ENCODE results near the gene GBE1. TPM values are rescaled to one million over a fixed set of nuclear protein-coding genes. Genes with fewer than 3 reads are reported as not detected.

GBE1 gene
- total and polyA plus RNA-seq, 9 of the 15 experiments (the other 6 are each of a cell fraction or from before 2014, with no cell fraction given) = 7.9 to 25.6 (median 13.1) TPM

DNA sequence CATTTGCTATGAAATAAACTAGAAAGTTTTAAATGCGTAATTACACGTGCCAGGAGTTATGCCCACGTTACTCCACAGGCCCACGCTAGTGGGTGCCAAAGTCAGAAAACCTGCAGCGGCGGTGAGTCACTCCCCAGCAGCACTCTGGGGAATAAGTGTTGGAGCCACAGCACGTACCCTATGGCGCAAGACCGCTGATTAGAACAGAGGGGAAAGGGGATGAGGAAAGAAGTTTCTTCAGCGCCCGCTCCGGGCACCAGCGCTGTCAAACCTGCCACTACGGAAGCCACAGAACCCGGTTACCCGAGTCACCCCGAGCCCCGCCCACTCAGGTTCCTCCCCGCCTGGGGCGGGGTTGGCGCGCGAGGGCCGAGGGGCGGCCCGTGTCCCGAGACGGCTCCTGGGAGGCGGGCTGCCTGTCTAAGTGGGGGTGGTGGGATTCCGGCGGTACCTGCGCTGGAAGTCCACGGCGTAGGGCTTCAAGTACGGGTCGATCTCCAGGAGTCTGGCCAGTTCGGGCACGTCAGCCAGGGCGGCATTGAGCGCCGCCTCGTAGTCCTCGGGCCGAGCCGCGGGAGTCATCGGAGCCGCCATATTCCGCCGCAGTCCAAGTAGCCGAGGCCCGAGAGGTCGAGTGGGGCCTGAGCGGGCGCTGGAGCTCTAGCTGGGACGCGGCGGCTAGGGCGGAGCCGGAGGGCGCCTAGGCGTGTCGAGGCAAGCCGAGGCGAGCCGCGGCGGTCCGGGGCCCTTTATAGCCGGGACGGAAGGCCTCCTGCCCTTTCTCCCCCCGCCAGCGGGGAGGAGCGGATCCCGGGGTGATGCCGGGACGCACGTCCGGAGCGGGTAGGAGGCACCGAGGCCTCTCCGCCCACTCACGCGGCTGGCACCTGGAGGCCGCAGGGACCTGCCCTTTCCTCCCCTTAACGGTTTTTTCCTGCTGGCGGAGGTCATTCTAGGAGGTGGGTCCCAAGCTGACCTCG, at the start of gene GBE1 (continued):
- TF ChIP-seq, protein P1, sequence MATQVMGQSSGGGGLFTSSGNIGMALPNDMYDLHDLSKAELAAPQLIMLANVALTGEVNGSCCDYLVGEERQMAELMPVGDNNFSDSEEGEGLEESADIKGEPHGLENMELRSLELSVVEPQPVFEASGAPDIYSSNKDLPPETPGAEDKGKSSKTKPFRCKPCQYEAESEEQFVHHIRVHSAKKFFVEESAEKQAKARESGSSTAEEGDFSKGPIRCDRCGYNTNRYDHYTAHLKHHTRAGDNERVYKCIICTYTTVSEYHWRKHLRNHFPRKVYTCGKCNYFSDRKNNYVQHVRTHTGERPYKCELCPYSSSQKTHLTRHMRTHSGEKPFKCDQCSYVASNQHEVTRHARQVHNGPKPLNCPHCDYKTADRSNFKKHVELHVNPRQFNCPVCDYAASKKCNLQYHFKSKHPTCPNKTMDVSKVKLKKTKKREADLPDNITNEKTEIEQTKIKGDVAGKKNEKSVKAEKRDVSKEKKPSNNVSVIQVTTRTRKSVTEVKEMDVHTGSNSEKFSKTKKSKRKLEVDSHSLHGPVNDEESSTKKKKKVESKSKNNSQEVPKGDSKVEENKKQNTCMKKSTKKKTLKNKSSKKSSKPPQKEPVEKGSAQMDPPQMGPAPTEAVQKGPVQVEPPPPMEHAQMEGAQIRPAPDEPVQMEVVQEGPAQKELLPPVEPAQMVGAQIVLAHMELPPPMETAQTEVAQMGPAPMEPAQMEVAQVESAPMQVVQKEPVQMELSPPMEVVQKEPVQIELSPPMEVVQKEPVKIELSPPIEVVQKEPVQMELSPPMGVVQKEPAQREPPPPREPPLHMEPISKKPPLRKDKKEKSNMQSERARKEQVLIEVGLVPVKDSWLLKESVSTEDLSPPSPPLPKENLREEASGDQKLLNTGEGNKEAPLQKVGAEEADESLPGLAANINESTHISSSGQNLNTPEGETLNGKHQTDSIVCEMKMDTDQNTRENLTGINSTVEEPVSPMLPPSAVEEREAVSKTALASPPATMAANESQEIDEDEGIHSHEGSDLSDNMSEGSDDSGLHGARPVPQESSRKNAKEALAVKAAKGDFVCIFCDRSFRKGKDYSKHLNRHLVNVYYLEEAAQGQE (IDR thresholded peaks at IDR 0.05; ENCODE audit: borderline replicate concordance) = peak; percentile 84
- TF ChIP-seq, protein P1 (CRISPR knock-in tag; IDR thresholded peaks at IDR 0.05; ENCODE audit: low read depth) = no peak
- TF ChIP-seq NFE2 (IDR thresholded peaks at IDR 0.05; ENCODE audit: low read depth) (no peak), ZNF3 (CRISPR knock-in tag; IDR thresholded peaks at IDR 0.05) (no peak), RBM15 (IDR thresholded peaks at IDR 0.05; ENCODE audit: insufficient read depth, low read length) (no peak), ZNF717 (CRISPR knock-in tag; IDR thresholded peaks at IDR 0.05) (no peak), ZKSCAN3 (CRISPR knock-in tag; IDR thresholded peaks at IDR 0.05) (no peak), TAF9B (IDR thresholded peaks at IDR 0.05; ENCODE audit: partially characterized antibody) (peak; percentile 83), HNRNPUL1 (IDR thresholded peaks at IDR 0.05; ENCODE audit: low read length) (no peak)
- TF ChIP-seq, protein P2, sequence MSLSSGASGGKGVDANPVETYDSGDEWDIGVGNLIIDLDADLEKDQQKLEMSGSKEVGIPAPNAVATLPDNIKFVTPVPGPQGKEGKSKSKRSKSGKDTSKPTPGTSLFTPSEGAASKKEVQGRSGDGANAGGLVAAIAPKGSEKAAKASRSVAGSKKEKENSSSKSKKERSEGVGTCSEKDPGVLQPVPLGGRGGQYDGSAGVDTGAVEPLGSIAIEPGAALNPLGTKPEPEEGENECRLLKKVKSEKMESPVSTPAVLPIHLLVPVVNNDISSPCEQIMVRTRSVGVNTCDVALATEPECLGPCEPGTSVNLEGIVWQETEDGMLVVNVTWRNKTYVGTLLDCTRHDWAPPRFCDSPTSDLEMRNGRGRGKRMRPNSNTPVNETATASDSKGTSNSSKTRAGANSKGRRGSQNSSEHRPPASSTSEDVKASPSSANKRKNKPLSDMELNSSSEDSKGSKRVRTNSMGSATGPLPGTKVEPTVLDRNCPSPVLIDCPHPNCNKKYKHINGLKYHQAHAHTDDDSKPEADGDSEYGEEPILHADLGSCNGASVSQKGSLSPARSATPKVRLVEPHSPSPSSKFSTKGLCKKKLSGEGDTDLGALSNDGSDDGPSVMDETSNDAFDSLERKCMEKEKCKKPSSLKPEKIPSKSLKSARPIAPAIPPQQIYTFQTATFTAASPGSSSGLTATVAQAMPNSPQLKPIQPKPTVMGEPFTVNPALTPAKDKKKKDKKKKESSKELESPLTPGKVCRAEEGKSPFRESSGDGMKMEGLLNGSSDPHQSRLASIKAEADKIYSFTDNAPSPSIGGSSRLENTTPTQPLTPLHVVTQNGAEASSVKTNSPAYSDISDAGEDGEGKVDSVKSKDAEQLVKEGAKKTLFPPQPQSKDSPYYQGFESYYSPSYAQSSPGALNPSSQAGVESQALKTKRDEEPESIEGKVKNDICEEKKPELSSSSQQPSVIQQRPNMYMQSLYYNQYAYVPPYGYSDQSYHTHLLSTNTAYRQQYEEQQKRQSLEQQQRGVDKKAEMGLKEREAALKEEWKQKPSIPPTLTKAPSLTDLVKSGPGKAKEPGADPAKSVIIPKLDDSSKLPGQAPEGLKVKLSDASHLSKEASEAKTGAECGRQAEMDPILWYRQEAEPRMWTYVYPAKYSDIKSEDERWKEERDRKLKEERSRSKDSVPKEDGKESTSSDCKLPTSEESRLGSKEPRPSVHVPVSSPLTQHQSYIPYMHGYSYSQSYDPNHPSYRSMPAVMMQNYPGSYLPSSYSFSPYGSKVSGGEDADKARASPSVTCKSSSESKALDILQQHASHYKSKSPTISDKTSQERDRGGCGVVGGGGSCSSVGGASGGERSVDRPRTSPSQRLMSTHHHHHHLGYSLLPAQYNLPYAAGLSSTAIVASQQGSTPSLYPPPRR (CRISPR knock-in tag; IDR thresholded peaks at IDR 0.05; ENCODE audit: borderline replicate concordance) = no peak
- TF ChIP-seq, protein P3, sequence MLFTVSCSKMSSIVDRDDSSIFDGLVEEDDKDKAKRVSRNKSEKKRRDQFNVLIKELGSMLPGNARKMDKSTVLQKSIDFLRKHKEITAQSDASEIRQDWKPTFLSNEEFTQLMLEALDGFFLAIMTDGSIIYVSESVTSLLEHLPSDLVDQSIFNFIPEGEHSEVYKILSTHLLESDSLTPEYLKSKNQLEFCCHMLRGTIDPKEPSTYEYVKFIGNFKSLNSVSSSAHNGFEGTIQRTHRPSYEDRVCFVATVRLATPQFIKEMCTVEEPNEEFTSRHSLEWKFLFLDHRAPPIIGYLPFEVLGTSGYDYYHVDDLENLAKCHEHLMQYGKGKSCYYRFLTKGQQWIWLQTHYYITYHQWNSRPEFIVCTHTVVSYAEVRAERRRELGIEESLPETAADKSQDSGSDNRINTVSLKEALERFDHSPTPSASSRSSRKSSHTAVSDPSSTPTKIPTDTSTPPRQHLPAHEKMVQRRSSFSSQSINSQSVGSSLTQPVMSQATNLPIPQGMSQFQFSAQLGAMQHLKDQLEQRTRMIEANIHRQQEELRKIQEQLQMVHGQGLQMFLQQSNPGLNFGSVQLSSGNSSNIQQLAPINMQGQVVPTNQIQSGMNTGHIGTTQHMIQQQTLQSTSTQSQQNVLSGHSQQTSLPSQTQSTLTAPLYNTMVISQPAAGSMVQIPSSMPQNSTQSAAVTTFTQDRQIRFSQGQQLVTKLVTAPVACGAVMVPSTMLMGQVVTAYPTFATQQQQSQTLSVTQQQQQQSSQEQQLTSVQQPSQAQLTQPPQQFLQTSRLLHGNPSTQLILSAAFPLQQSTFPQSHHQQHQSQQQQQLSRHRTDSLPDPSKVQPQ (CRISPR knock-in tag; IDR thresholded peaks at IDR 0.05; ENCODE audit: borderline replicate concordance) = peak; percentile 68; the same call in 1 of the 2 replicates
